Prostate gland (tissue), 2 donors: ENCODE measurements around the gene PCP2. TPM values are rescaled to one million over a fixed set of nuclear protein-coding genes. Genes with fewer than 3 reads are reported as not detected.

Source experiments
- DNase-seq: peaks from one replicate; pipeline ENCODE4 v3.0.0-alpha.2; 2019; ENCODE audit warnings: low spot score
- H3K27ac ChIP-seq, 2 donors: fragments of 200-600 bp; sonication (generic); 2 replicates each; pipeline ENCODE4 v1.5.1; 2017 to 2019
- H3K27me3 ChIP-seq: fragments of 200-600 bp; sonication (generic); replicated peaks from 2 replicates; pipeline ENCODE4 v1.5.1; 2019; ENCODE audit not compliant: insufficient read depth
- H3K36me3 ChIP-seq, 2 donors: fragments of 200-600 bp; sonication (generic); 1 replicate in 1 of 2; 2 replicates in 1 of 2; pipeline versions ENCODE4 v1.5.1 to v1.8.1; 2017 to 2019
- H3K4me1 ChIP-seq: fragments of 200-600 bp; sonication (generic); replicated peaks from 2 replicates; pipeline ENCODE4 v1.5.1; 2019
- H3K4me3 ChIP-seq, 2 donors: fragments of 200-600 bp; sonication (generic); 2 replicates each; pipeline ENCODE4 v1.5.1; 2017 to 2019
- H3K9me3 ChIP-seq: fragments of 200-600 bp; sonication (generic); 2 replicates; pipeline ENCODE4 v1.5.1; 2017
- CTCF ChIP-seq, 4 experiments: fragments of 200-600 bp in 2 of 4; fragments of 450-650 bp in 2 of 4; sonication (generic) in 2 of 4; IDR thresholded peaks; 1 replicate in 3 of 4; 2 replicates in 1 of 4; pipeline ENCODE4 v1.5.1; 2016 to 2019; ENCODE audit warnings: antibody characterized with exemption in 4 of 4, mild to moderate bottlenecking in 2 of 4, moderate library complexity in 2 of 4
- POLR2A ChIP-seq: fragments of 450-650 bp; IDR thresholded peaks from one replicate; pipeline ENCODE4 v1.6.1; 2016; ENCODE audit warnings: antibody characterized with exemption, mild to moderate bottlenecking
- POLR2AphosphoS5 ChIP-seq: sonication (generic); formaldehyde crosslinking; IDR thresholded peaks from one replicate; pipeline ENCODE4 v1.6.1; 2017; ENCODE audit warnings: antibody characterized with exemption
- WGBS: methylation state at CpG from one replicate; pipeline ENCODE4 v1.1.5; 2018; 5-methylcytosine and 5-hydroxymethylcytosine counted together
- intact Hi-C: fragments of 100-400 bp; cut with DNase I; formaldehyde crosslinking; loops from one replicate; pipeline ENCODE4 v1.14.2; 2022
- total RNA-seq, 2 donors: library from RNA; depleted of rRNA; stranded (reverse); fragments of >200 nt; gene quantifications; one replicate each; pipeline ENCODE4 v1.1.0, GENCODE V29; 2016

The PCP2 gene
- total RNA-seq: 10 to 100 TPM in 1 of 2 donors, 1 to 10 TPM in 1; 1.8 to 10.2 TPM

- no peak for TF ChIP-seq CTCF (IDR thresholded peaks at IDR 0.05)
- no peak for TF ChIP-seq POLR2AphosphoS5
- TF ChIP-seq POLR2A: no peak
- Histone ChIP-seq H3K4me3 (no peak within 1 kb of the TSS), H3K27me3 (no peaks in the 10 kb centered on the region), H3K36me3 (no peaks in the 10 kb centered on the region), H3K27ac (no peak within 1 kb of the TSS), H3K4me1 (peaks cover 5% of the 10 kb centered on the region), H3K9me3 (no peaks in the 10 kb centered on the region)
- DNase-seq: no peak
- intact Hi-C loops: loop anchor here (10.0 kb wide), 1 partner anchor 539 kb away; no protein-coding TSS in a partner anchor
- 35% methylated on average over 2 of the region's 2 CpGs for WGBS
Measured at GRCh38 chr19:7633698-7634097, at the start of gene PCP2. PCP2 (minus strand) TSS chr19:7633719; CDS start chr19:7633457, 262 bp downstream.

- no peak for TF ChIP-seq POLR2A
- TF ChIP-seq CTCF (IDR thresholded peaks at IDR 0.05): no peak
- no peak for TF ChIP-seq POLR2AphosphoS5
- DNase-seq: no peak
- Histone ChIP-seq H3K4me3 (peak overlapping the region; percentile 100), H3K36me3 (peaks cover 0 to 10% of the 10 kb centered on the region in 2 donors), H3K4me1 (no peaks in the 10 kb centered on the region), H3K27me3 (no peaks in the 10 kb centered on the region), H3K27ac (no peak overlapping the region), H3K9me3 (no peaks in the 10 kb centered on the region)
- WGBS: 84% methylated on average over 69 of the region's 74 CpGs
- intact Hi-C loops: no loop called here
Measured at GRCh38 chr19:7682175-7682855, 48.8 kb upstream of the PCP2 start.

GRCh38 chr19:7681340-7682174 lies 48.0 kb upstream of the PCP2 start:
- peak overlapping the region; percentile 90 to 91 for H3K27ac ChIP-seq
- H3K27me3 ChIP-seq: no peaks in the 10 kb centered on the region
- intact Hi-C loops: no loop called here
- H3K9me3 ChIP-seq: no peaks in the 10 kb centered on the region
- peak overlapping the region; percentile 100 for H3K4me3 ChIP-seq
- DNase-seq: peak; percentile 69
- H3K4me1 ChIP-seq: no peaks in the 10 kb centered on the region
- H3K36me3 ChIP-seq: peaks cover 0 to 10% of the 10 kb centered on the region in 2 donors
- WGBS: 8% methylated on average over 40 of the region's 43 CpGs
- TF ChIP-seq POLR2AphosphoS5: peak; percentile 67
- peak in 3 of 4 experiments; percentile 42 to 69 (median 61) for TF ChIP-seq CTCF (IDR thresholded peaks at IDR 0.05)
- no peak for TF ChIP-seq POLR2A

GRCh38 chr19:7680606-7681339 lies 47.3 kb upstream of the PCP2 start, which contains the start of gene TRAPPC5:
TRAPPC5 (plus strand) TSS chr19:7680833; CDS start chr19:7682254, 1,421 bp downstream.
- WGBS: under 1% methylated on average over 45 of the region's 79 CpGs
- peak; percentile 93 to 100 (median 98) for TF ChIP-seq CTCF (IDR thresholded peaks at IDR 0.05)
- TF ChIP-seq POLR2AphosphoS5: peak; percentile 79
- TF ChIP-seq POLR2A: peak; percentile 78
- Histone ChIP-seq H3K4me1 (no peaks in the 10 kb centered on the region), H3K27ac (peak within 1 kb of the TSS; percentile 90 to 91), H3K36me3 (peaks cover 0 to 10% of the 10 kb centered on the region in 2 donors), H3K9me3 (no peaks in the 10 kb centered on the region), H3K4me3 (peak within 1 kb of the TSS; percentile 100), H3K27me3 (no peaks in the 10 kb centered on the region)
- intact Hi-C loops: no loop called here
- peak; percentile 78 for DNase-seq
